ENCODE measurements around the gene QSOX1.

GRCh38 chr1:180184041-180184440 lies 29.4 kb downstream of the QSOX1 start:
- TF ChIP-seq CTCF (conservative IDR thresholded peaks at IDR 0.05; ENCODE audit: low read depth, low read length) (no peak), EZH2 (IDR thresholded peaks at IDR 0.05; ENCODE audit: borderline replicate concordance, low read depth, low read length, poor library complexity, severe bottlenecking) (no peak)
